ENCODE results near the gene TRIAP1. TPM values are rescaled to one million over a fixed set of nuclear protein-coding genes. Genes with fewer than 3 reads are reported as not detected.
"Not testable (repeated sequence)": the region's sequence is repeated elsewhere in the genome, so short reads cannot be mapped to it uniquely, and the experiment has no call there.

Gene TRIAP1
- total and polyA plus RNA-seq, 7 experiments from 2014 or later: 15.9 to 55.1 (median 29.3) TPM

- CTCF ChIA-PET: interaction anchor here (1.2 to 2.0 kb wide), 2 partner anchors 15 to 151 kb away, joined by 3 to 5 read pairs; partner anchors contain the start of gene SIRT4
- peaks cover 5 to 16% (median 8%) of the 10 kb centered on the region in 7 donors for H3K4me1 Mint-ChIP-seq
- POLR2A ChIA-PET: interaction anchor here (0.6 kb wide), 1 partner anchor 8 kb away, joined by 3 read pairs; the partner anchor contains the start of genes GATC and TRIAP1
- ATAC-seq (peak; percentile 90), DNase-seq (peak in 4 of 9 donors; percentile 23 to 41 (median 28))
- H3K27ac Mint-ChIP-seq: peak overlapping the region in 3 of 9 donors; percentile 30 to 65 (median 42)
- no peak overlapping the region for H3K27ac ChIP-seq (ENCODE audit: low read depth, low read length)
- H3K27me3 Mint-ChIP-seq: no peaks in the 10 kb centered on the region
- peaks cover 0 to 19% (median 8%) of the 10 kb centered on the region in 5 donors for H3K36me3 Mint-ChIP-seq
- H3K4me3 Mint-ChIP-seq: no peak overlapping the region
- H3K9me3 Mint-ChIP-seq: no peaks in the 10 kb centered on the region
- no peak overlapping the region for H3K4me3 ChIP-seq (ENCODE audit: low read length)
- intact Hi-C loops (cut with micrococcal nuclease): loop anchor here in 1 of 2 donors (1.0 to 2.0 kb wide), 2 partner anchors 15 kb away; partner anchors contain the start of gene SRSF9
- H3K36me3 ChIP-seq (ENCODE audit: control insufficient read depth in 2 of 3, insufficient read depth in 3 of 3, low read length in 3 of 3): peaks cover 3 to 49% (median 17%) of the 10 kb centered on the region in 3 experiments
- H3K9me3 ChIP-seq (ENCODE audit: control insufficient read depth in 2 of 3, low read length in 3 of 3): no peaks in the 10 kb centered on the region
- H3K27me3 ChIP-seq (ENCODE audit: control insufficient read depth in 2 of 2, insufficient read depth in 2 of 2, low read length in 2 of 2): no peaks in the 10 kb centered on the region
- H3K4me1 ChIP-seq (ENCODE audit: control insufficient read depth in 2 of 2, insufficient read depth in 2 of 2, low read length in 2 of 2): peaks cover 0 to 3% of the 10 kb centered on the region in 2 donors
These were observed 7.8 kb upstream of the TRIAP1 start for GRCh38 chr12:120453977-120454376.

- POLR2A ChIA-PET: interaction anchor here (0.9 to 2.1 kb wide), 3 partner anchors 9 to 15 kb away, joined by 3 to 4 read pairs (median 4); no protein-coding TSS in a partner anchor
- Histone ChIP-seq H3K36me3 (ENCODE audit: control insufficient read depth in 2 of 3, insufficient read depth in 3 of 3, low read length in 3 of 3) (peaks cover 3 to 42% (median 10%) of the 10 kb centered on the region in 3 experiments), H3K9me3 (ENCODE audit: control insufficient read depth in 2 of 3, low read length in 3 of 3) (no peaks in the 10 kb centered on the region), H3K4me3 (ENCODE audit: low read length) (no peak overlapping the region), H3K4me1 (ENCODE audit: control insufficient read depth in 2 of 2, insufficient read depth in 2 of 2, low read length in 2 of 2) (peaks cover 0 to 3% of the 10 kb centered on the region in 2 donors), H3K27ac (ENCODE audit: low read depth, low read length) (no peak overlapping the region), H3K27me3 (ENCODE audit: control insufficient read depth in 2 of 2, insufficient read depth in 2 of 2, low read length in 2 of 2) (no peaks in the 10 kb centered on the region)
- Mint-ChIP-seq H3K27me3 (no peaks in the 10 kb centered on the region), H3K27ac (peak overlapping the region in 2 of 9 donors; percentile 42 to 65), H3K36me3 (peaks cover 0 to 17% (median 7%) of the 10 kb centered on the region in 5 donors), H3K4me3 (no peak overlapping the region), H3K9me3 (no peaks in the 10 kb centered on the region), H3K4me1 (peaks cover 5 to 16% (median 8%) of the 10 kb centered on the region in 7 donors)
- CTCF ChIA-PET: interaction anchor here (0.7 to 2.0 kb wide), 8 partner anchors 9 to 151 kb away, joined by 3 to 13 read pairs (median 4); partner anchors contain the start of gene SIRT4
- no peak for DNase-seq
- ATAC-seq: no peak
- intact Hi-C loops (cut with micrococcal nuclease): no loop called here
These were observed 7.0 kb upstream of the TRIAP1 start for GRCh38 chr12:120453060-120453750.

GRCh38 chr12:120452524-120452923 is 6.3 kb upstream of the TRIAP1 start:
- H3K27me3 Mint-ChIP-seq; H3K9me3 Mint-ChIP-seq; H3K4me3 ChIP-seq (ENCODE audit: low read length); H3K4me1 ChIP-seq (ENCODE audit: control insufficient read depth in 2 of 2, insufficient read depth in 2 of 2, low read length in 2 of 2); H3K27ac ChIP-seq (ENCODE audit: low read depth, low read length); H3K27me3 ChIP-seq (ENCODE audit: control insufficient read depth in 2 of 2, insufficient read depth in 2 of 2, low read length in 2 of 2); H3K4me3 Mint-ChIP-seq; H3K9me3 ChIP-seq (ENCODE audit: control insufficient read depth in 2 of 3, low read length in 3 of 3); DNase-seq; ATAC-seq; intact Hi-C loops (cut with micrococcal nuclease): not testable (repeated sequence)
- Mint-ChIP-seq H3K36me3 (peaks cover 0 to 17% (median 7%) of the 10 kb centered on the region in 5 donors), H3K27ac (peak overlapping the region in 3 of 9 donors; percentile 6 to 41 (median 32)), H3K4me1 (peaks cover 9 to 22% (median 13%) of the 10 kb centered on the region in 7 donors)
- ChIA-PET CTCF (interaction anchor here (0.7 to 2.0 kb wide), 6 partner anchors 10 to 81 kb away, joined by 3 to 13 read pairs (median 3); no protein-coding TSS in a partner anchor), POLR2A (interaction anchor here (0.9 to 2.1 kb wide), 3 partner anchors 9 to 16 kb away, joined by 3 to 4 read pairs (median 4); no protein-coding TSS in a partner anchor)
- peaks cover 3 to 36% (median 9%) of the 10 kb centered on the region in 3 experiments for H3K36me3 ChIP-seq (ENCODE audit: control insufficient read depth in 2 of 3, insufficient read depth in 3 of 3, low read length in 3 of 3)

GRCh38 chr12:120447992-120448391 is 1.8 kb upstream of the TRIAP1 start:
- no peak for DNase-seq
- H3K36me3 ChIP-seq (ENCODE audit: control insufficient read depth in 2 of 3, insufficient read depth in 3 of 3, low read length in 3 of 3): peaks cover 3 to 29% (median 8%) of the 10 kb centered on the region in 3 experiments
- H3K27me3 ChIP-seq (ENCODE audit: control insufficient read depth in 2 of 2, insufficient read depth in 2 of 2, low read length in 2 of 2): no peaks in the 10 kb centered on the region
- H3K27ac ChIP-seq (ENCODE audit: low read depth, low read length): no peak overlapping the region
- no peak for ATAC-seq
- Mint-ChIP-seq H3K36me3 (peaks cover 0 to 18% (median 4%) of the 10 kb centered on the region in 5 donors), H3K9me3 (peaks cover 0 to 2% (median 0%) of the 10 kb centered on the region in 11 donors), H3K27ac (peak overlapping the region in 5 of 9 donors; percentile 18 to 100 (median 98)), H3K27me3 (peaks cover 0 to 2% (median 0%) of the 10 kb centered on the region in 5 donors), H3K4me1 (peaks cover 14 to 42% (median 29%) of the 10 kb centered on the region in 7 donors), H3K4me3 (peak overlapping the region; percentile 93 to 99 (median 98))
- H3K9me3 ChIP-seq (ENCODE audit: control insufficient read depth in 2 of 3, low read length in 3 of 3): no peaks in the 10 kb centered on the region
- peaks cover 15 to 24% of the 10 kb centered on the region in 2 donors for H3K4me1 ChIP-seq (ENCODE audit: control insufficient read depth in 2 of 2, insufficient read depth in 2 of 2, low read length in 2 of 2)
- H3K4me3 ChIP-seq (ENCODE audit: low read length): no peak overlapping the region
- intact Hi-C loops (cut with micrococcal nuclease): loop anchor here (2.0 to 5.0 kb wide), 2 partner anchors 49 to 134 kb away; partner anchors contain the start of genes DYNLL1 (in 2 of the 2) and POP5 (in 1 of the 2)
- POLR2A ChIA-PET: interaction anchor here (0.6 to 1.2 kb wide), 4 partner anchors 9 to 606 kb away, joined by 3 to 5 read pairs (median 4); no protein-coding TSS in a partner anchor
- CTCF ChIA-PET: interaction anchor here (1.1 kb wide), 1 partner anchor 17 kb away, joined by 3 read pairs; no protein-coding TSS in a partner anchor

- H3K9me3 Mint-ChIP-seq; ATAC-seq; DNase-seq; H3K27me3 ChIP-seq (ENCODE audit: control insufficient read depth in 2 of 2, insufficient read depth in 2 of 2, low read length in 2 of 2); H3K27me3 Mint-ChIP-seq; H3K9me3 ChIP-seq (ENCODE audit: control insufficient read depth in 2 of 3, low read length in 3 of 3): not testable (repeated sequence)
- H3K4me1 ChIP-seq (ENCODE audit: control insufficient read depth in 2 of 2, insufficient read depth in 2 of 2, low read length in 2 of 2): peaks cover 15 to 24% of the 10 kb centered on the region in 2 donors
- Mint-ChIP-seq H3K4me1 (peaks cover 14 to 42% (median 29%) of the 10 kb centered on the region in 7 donors), H3K4me3 (peak overlapping the region; percentile 93 to 99 (median 98)), H3K36me3 (peaks cover 0 to 18% (median 4%) of the 10 kb centered on the region in 5 donors), H3K27ac (peak overlapping the region; percentile 95 to 100 (median 98))
- intact Hi-C loops (cut with micrococcal nuclease): loop anchor here (1.0 to 5.0 kb wide), 4 partner anchors 9 to 135 kb away; partner anchors contain the start of genes COX6A1 (in 2 of the 2), DYNLL1 (in 2 of the 2), SRSF9 (in 2 of the 2) and POP5 (in 1 of the 2)
- POLR2A ChIA-PET: interaction anchor here (1.0 to 1.8 kb wide), 3 partner anchors 10 to 21 kb away, joined by 3 to 6 read pairs (median 3); no protein-coding TSS in a partner anchor
- peak overlapping the region; percentile 99 for H3K4me3 ChIP-seq (ENCODE audit: low read length)
- H3K27ac ChIP-seq (ENCODE audit: low read depth, low read length): peak overlapping the region; percentile 91
- CTCF ChIA-PET: interaction anchor here (1.3 kb wide), 1 partner anchor 16 kb away, joined by 3 read pairs; no protein-coding TSS in a partner anchor
- peaks cover 3 to 24% (median 8%) of the 10 kb centered on the region in 3 experiments for H3K36me3 ChIP-seq (ENCODE audit: control insufficient read depth in 2 of 3, insufficient read depth in 3 of 3, low read length in 3 of 3)
These were observed 627 bp upstream of the TRIAP1 start for GRCh38 chr12:120446844-120447178.

GRCh38 chr12:120444676-120445075 is 1.5 kb downstream of the TRIAP1 start:
- Histone ChIP-seq H3K27ac (ENCODE audit: low read depth, low read length) (no peak overlapping the region), H3K27me3 (ENCODE audit: control insufficient read depth in 2 of 2, insufficient read depth in 2 of 2, low read length in 2 of 2) (no peaks in the 10 kb centered on the region), H3K36me3 (ENCODE audit: control insufficient read depth in 2 of 3, insufficient read depth in 3 of 3, low read length in 3 of 3) (peaks cover 8 to 34% (median 8%) of the 10 kb centered on the region in 3 experiments), H3K4me1 (ENCODE audit: control insufficient read depth in 2 of 2, insufficient read depth in 2 of 2, low read length in 2 of 2) (peaks cover 19 to 29% of the 10 kb centered on the region in 2 donors), H3K9me3 (ENCODE audit: control insufficient read depth in 2 of 3, low read length in 3 of 3) (no peaks in the 10 kb centered on the region), H3K4me3 (ENCODE audit: low read length) (no peak overlapping the region)
- H3K36me3 Mint-ChIP-seq: peaks cover 0 to 23% (median 4%) of the 10 kb centered on the region in 5 donors
- peaks cover 20 to 53% (median 39%) of the 10 kb centered on the region in 7 donors for H3K4me1 Mint-ChIP-seq
- no peak for ATAC-seq
- peak overlapping the region; percentile 93 to 99 (median 98) for H3K4me3 Mint-ChIP-seq
- H3K27ac Mint-ChIP-seq: peak overlapping the region in 7 of 9 donors; percentile 81 to 99 (median 97)
- ChIA-PET CTCF (interaction anchor here (0.6 to 2.6 kb wide), 4 partner anchors 9 to 525 kb away, joined by 3 to 10 read pairs (median 4); partner anchors contain the start of gene SRSF9), POLR2A (interaction anchor here (1.0 to 2.2 kb wide), 6 partner anchors 8 to 154 kb away, joined by 3 to 9 read pairs (median 4); partner anchors contain the start of genes RNU4-2 and SRSF9)
- intact Hi-C loops (cut with micrococcal nuclease): loop anchor here in 1 of 2 donors (5.0 kb wide), 1 partner anchor 138 kb away; the partner anchor contains the start of gene POP5
- no peak for DNase-seq
- H3K27me3 Mint-ChIP-seq: peaks cover 0 to 2% (median 0%) of the 10 kb centered on the region in 5 donors
- peaks cover 0 to 2% (median 0%) of the 10 kb centered on the region in 11 donors for H3K9me3 Mint-ChIP-seq
